ENCODE data around the gene TLX1. TPM values are rescaled to one million over a fixed set of nuclear protein-coding genes. Genes with fewer than 3 reads are reported as not detected.

TLX1 gene
- total and polyA plus RNA-seq, 2 experiments from 2014 or later, result 0.68 TPM; not detected in 1

DNA sequence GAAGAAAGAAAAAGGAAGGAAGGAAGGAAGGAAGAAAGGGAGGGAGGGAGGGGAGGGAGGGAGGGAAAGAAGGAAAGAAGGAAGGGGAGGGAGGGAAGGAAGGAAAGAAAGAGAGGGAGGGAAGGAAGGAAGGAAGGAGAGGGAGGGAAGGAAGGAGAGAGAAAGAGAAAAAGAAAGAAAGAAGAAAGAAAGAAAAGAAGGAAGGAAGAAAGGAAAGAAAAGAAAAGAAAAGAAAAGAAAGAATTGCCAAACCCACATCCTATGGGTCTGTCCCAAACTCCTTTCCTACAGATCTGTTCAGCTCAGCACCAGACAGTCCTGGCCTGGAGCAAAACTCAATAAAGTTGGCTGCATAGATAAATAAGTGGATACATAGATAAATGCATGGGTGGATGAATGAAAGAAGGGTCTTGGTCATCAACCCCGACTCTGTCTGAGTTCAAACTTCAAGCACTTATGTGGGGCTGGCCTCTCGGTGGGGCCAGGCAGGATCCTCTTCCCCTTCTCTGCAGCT lies 17.2 kb upstream of the TLX1 start:
- 50% methylated on average over 2 of the region's 2 CpGs for WGBS (ENCODE audit: low lambda C conversion rate, missing lambda C conversion rate)

DNA sequence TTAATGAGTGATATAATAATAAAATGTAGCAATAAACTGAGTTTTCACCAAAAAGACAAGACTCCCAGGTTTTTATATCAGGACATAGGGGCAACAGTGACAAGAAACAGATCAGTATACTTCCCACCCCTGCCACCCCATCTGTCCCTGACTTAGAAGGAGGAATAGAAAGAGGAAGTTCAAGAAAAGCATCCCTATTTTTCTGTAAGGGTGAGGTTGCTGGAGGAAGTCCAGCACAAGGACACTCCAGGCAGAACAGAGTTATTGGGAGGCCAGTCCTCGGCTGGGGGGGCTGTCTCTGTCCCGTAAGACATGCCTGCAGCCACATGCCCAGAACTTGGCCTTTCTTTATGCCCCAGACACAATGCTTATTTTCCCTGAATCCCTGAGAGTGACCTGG lies 16.5 kb upstream of the TLX1 start:
- Histone ChIP-seq H3K4me3 (no peak overlapping the region), H3K9me2 (replicated peaks; ENCODE audit: insufficient read depth) (no peaks in the 10 kb centered on the region), H3K4me1 (ENCODE audit: insufficient read depth) (peaks cover 6% of the 10 kb centered on the region), H3K9me3 (ENCODE audit: low read depth) (no peaks in the 10 kb centered on the region), H3K27me3 (peaks cover 26% of the 10 kb centered on the region), H3K4me2 (no peak overlapping the region), H3K27ac (no peak overlapping the region), H3K79me2 (no peaks in the 10 kb centered on the region), H2AFZ (no peak overlapping the region), H4K20me1 (ENCODE audit: insufficient read depth, poor library complexity, severe bottlenecking) (no peaks in the 10 kb centered on the region), H3K36me3 (replicated peaks; ENCODE audit: insufficient read depth, low read depth) (no peaks in the 10 kb centered on the region)
- TF ChIP-seq EZH2 (IDR thresholded peaks at IDR 0.05; ENCODE audit: borderline replicate concordance) (no peak), CTCF (IDR thresholded peaks at IDR 0.05; ENCODE audit: poor library complexity) (no peak), EZH2phosphoT487 (IDR thresholded peaks at IDR 0.05; ENCODE audit: low read depth, severe bottlenecking, unreplicated experiment) (no peak)
- DNase-seq (ENCODE audit: low spot score), result no peak
- WGBS (ENCODE audit: low lambda C conversion rate, missing lambda C conversion rate), result 79% methylated on average over 2 of the region's 2 CpGs

More for the DNA sequence above, 17.2 kb upstream of the TLX1 start:
- Histone ChIP-seq H4K20me1 (ENCODE audit: insufficient read depth, poor library complexity, severe bottlenecking) (no peaks in the 10 kb centered on the region), H3K36me3 (replicated peaks; ENCODE audit: insufficient read depth, low read depth) (no peaks in the 10 kb centered on the region), H2AFZ (no peak overlapping the region), H3K79me2 (no peaks in the 10 kb centered on the region), H3K27ac (no peak overlapping the region), H3K9me2 (replicated peaks; ENCODE audit: insufficient read depth) (no peaks in the 10 kb centered on the region), H3K27me3 (peaks cover 20% of the 10 kb centered on the region), H3K4me2 (no peak overlapping the region), H3K9me3 (ENCODE audit: low read depth) (no peaks in the 10 kb centered on the region), H3K4me3 (no peak overlapping the region), H3K4me1 (ENCODE audit: insufficient read depth) (peaks cover 6% of the 10 kb centered on the region)
- TF ChIP-seq EZH2 (IDR thresholded peaks at IDR 0.05; ENCODE audit: borderline replicate concordance), result no peak
- TF ChIP-seq EZH2phosphoT487 (IDR thresholded peaks at IDR 0.05; ENCODE audit: low read depth, severe bottlenecking, unreplicated experiment), result no peak
- TF ChIP-seq CTCF (IDR thresholded peaks at IDR 0.05; ENCODE audit: poor library complexity), result no peak
- no peak for DNase-seq (ENCODE audit: low spot score)

DNA sequence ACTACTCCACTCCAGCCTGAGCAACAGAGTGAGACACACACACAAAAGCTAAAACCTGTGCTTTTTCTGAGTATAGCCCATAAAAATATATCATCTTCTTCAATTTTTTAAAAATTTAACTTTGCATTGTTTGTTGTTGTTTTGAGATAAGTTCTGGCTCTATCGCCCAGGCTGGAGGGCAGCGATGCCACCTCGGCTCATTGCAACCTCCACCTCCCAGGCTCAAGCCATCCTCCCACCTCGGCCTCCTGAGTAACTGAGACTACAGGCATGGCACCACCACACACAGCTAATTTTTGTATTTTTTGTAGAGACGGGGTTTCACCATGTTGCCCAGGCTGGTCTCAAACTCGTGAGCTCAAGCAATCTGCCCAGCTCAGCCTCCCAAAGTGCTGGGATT lies 14.3 kb upstream of the TLX1 start:
- WGBS (ENCODE audit: low lambda C conversion rate, missing lambda C conversion rate), result 92% methylated on average over 6 of the region's 6 CpGs
- Histone ChIP-seq H3K4me1 (ENCODE audit: insufficient read depth) (peaks cover 12% of the 10 kb centered on the region), H3K27me3 (peaks cover 47% of the 10 kb centered on the region), H2AFZ (no peak overlapping the region), H3K9me2 (replicated peaks; ENCODE audit: insufficient read depth) (no peaks in the 10 kb centered on the region), H3K36me3 (replicated peaks; ENCODE audit: insufficient read depth, low read depth) (no peaks in the 10 kb centered on the region), H3K4me3 (no peak overlapping the region), H3K79me2 (no peaks in the 10 kb centered on the region), H3K27ac (no peak overlapping the region), H4K20me1 (ENCODE audit: insufficient read depth, poor library complexity, severe bottlenecking) (no peaks in the 10 kb centered on the region), H3K9me3 (ENCODE audit: low read depth) (no peaks in the 10 kb centered on the region), H3K4me2 (no peak overlapping the region)
- no peak for DNase-seq (ENCODE audit: low spot score)
- no peak for TF ChIP-seq EZH2 (IDR thresholded peaks at IDR 0.05; ENCODE audit: borderline replicate concordance)
- TF ChIP-seq EZH2phosphoT487 (IDR thresholded peaks at IDR 0.05; ENCODE audit: low read depth, severe bottlenecking, unreplicated experiment), result no peak
- TF ChIP-seq CTCF (IDR thresholded peaks at IDR 0.05; ENCODE audit: poor library complexity), result no peak
